OCI-LY1 (cell line): ENCODE data around the gene CFAP65.

Experiments used
- CTCF ChIP-seq: fragments of 200-600 bp; sonication (generic), shearing (Covaris generic); IDR thresholded peaks from 2 replicates; pipeline ENCODE4 v1.5.1; 2017; ENCODE audit warnings: mild to moderate bottlenecking, antibody characterized with exemption, low read length, moderate library complexity, mixed read lengths
- EZH2 ChIP-seq: fragments of 200-600 bp; sonication (generic), shearing (Covaris generic); IDR thresholded peaks from 2 replicates; pipeline ENCODE4 v1.8.0; 2017; ENCODE audit warnings: borderline replicate concordance, mixed run types, mild to moderate bottlenecking, antibody characterized with exemption, low read length, moderate library complexity, mixed read lengths

DNA sequence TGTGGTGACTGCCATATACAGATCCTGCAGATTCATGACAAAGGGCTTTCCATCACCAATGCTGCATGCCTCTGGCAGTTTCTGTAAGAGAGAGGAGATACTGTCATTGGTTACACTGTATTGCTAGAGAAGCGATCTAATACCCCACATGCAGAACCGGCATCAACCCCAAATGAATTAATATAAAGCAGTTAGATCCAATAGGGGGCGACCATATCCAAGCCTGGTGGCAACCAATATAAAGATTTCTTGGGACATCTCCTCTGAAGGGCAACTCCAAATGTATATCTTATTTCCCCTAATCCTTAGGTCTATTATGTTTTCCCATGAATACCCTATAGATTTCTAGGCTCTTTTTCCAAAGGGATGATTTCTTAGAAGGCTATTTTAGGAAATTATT is 36.8 kb upstream of the CFAP65 start:
- TF ChIP-seq CTCF (no peak; the same call in 1 of the 2 replicates), EZH2 (no peak)
